ENCODE measurements around the gene ADAT1.
"Not testable (repeated sequence)": the region's sequence is repeated elsewhere in the genome, so short reads cannot be mapped to it uniquely, and the experiment has no call there.

Gene ADAT1

GRCh38 chr16:75593825-75594820 lies 29.0 kb downstream of the ADAT1 start:
- H3K4me3 ChIP-seq (ENCODE audit: low read length): no peak overlapping the region
- DNase-seq (ENCODE audit: low read depth, low spot score): peak; percentile 67

GRCh38 chr16:75593308-75593707 lies 29.8 kb downstream of the ADAT1 start:
- Histone ChIP-seq H3K36me3 (ENCODE audit: control insufficient read depth, insufficient read depth, low read length) (no peaks in the 10 kb centered on the region; the same call in 1 of the 2 replicates), H3K9me3 (ENCODE audit: control insufficient read depth, insufficient read depth, low read length) (no peaks in the 10 kb centered on the region), H3K27me3 (ENCODE audit: control insufficient read depth, insufficient read depth, low read length) (no peaks in the 10 kb centered on the region), H3K4me3 (ENCODE audit: low read length) (no peak overlapping the region), H3K27ac (ENCODE audit: low read length) (no peak overlapping the region), H3K4me1 (ENCODE audit: control insufficient read depth, insufficient read depth, low read length) (peaks cover 2% of the 10 kb centered on the region; the same call in 1 of the 2 replicates)
- no CpG with 5 or more reads among the region's 6 CpGs for WGBS (ENCODE audit: insufficient coverage, insufficient read length)
- no peak for DNase-seq (ENCODE audit: low read depth, low spot score)

More at GRCh38 chr16:75593825-75594820, 29.0 kb downstream of the ADAT1 start:
- no peaks in the 10 kb centered on the region for H3K9me3 ChIP-seq (ENCODE audit: control insufficient read depth, insufficient read depth, low read length)
- H3K27ac ChIP-seq (ENCODE audit: low read length): no peak overlapping the region
- no peaks in the 10 kb centered on the region; the same call in 1 of the 2 replicates for H3K36me3 ChIP-seq (ENCODE audit: control insufficient read depth, insufficient read depth, low read length)
- peaks cover 2% of the 10 kb centered on the region; the same call in 1 of the 2 replicates for H3K4me1 ChIP-seq (ENCODE audit: control insufficient read depth, insufficient read depth, low read length)
- no peaks in the 10 kb centered on the region for H3K27me3 ChIP-seq (ENCODE audit: control insufficient read depth, insufficient read depth, low read length)
- WGBS (ENCODE audit: insufficient coverage, insufficient read length): no CpG with 5 or more reads among the region's 17 CpGs

DNA sequence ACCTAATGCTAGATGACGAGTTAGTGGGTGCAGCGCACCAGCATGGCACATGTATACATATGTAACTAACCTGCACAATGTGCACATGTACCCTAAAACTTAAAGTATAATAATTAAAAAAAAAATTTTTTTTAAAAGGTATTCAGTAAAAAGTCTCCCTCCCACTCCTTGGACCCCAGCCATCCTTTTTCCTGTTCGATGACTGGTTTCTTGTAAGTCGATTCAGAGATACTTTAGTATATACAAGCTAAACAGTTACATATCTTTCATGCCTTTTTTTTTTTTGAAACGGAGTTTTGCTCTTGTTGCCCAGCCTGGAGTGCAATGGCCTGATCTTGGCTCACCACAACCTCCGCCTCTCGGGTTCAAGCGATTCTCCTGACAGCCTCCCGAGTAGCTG lies 31.2 kb downstream of the ADAT1 start:
- not testable (repeated sequence) for H3K9me3 ChIP-seq (ENCODE audit: control insufficient read depth, insufficient read depth, low read length); H3K4me3 ChIP-seq (ENCODE audit: low read length); H3K4me1 ChIP-seq (ENCODE audit: control insufficient read depth, insufficient read depth, low read length); H3K36me3 ChIP-seq (ENCODE audit: control insufficient read depth, insufficient read depth, low read length); H3K27ac ChIP-seq (ENCODE audit: low read length); H3K27me3 ChIP-seq (ENCODE audit: control insufficient read depth, insufficient read depth, low read length); DNase-seq (ENCODE audit: low read depth, low spot score)
- WGBS (ENCODE audit: insufficient coverage, insufficient read length): no CpG with 5 or more reads among the region's 9 CpGs

DNA sequence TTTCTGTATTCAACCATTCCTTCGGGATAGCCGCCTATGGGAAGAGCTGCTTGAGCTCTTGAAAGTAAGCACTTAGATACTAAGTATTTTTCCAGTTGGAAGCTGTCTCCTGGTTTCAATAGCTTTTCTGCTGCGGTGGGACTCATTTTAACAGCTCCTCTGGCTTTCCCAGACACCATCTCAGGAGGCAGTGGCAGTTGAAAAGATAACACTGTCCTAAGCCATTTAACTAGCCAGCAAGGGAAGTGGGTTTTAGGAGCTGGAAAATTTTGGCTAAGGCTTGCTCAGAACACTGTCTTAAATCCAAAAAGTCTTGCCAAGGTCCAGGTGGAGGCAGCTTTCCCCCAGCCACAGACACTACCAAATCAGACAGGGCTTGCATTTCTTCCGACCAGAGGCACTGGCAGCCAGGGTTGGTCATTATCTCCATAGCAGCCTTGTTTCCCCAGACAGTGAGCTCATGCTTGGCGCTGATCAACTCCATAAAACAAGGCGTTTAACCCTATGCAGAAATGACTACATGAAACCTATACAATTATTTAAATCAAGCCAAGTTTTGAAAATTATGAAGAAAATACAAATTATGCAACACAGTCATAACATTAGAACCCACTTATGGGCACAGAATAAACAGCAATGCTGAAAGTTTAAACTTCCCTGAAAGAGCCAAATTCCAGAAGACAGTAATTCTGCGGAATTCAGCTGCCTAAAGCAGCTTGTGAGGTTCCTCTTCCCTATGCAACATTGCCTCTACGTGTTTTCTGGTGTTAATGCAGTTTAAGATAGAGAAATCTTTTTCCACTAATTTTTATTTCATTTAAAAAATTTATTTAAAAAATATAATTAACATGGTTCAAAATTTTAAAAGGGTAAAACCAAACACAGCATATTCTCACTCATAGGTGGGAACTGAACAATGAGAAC lies 31.9 kb downstream of the ADAT1 start:
- Histone ChIP-seq H3K4me3 (ENCODE audit: low read length) (no peak overlapping the region), H3K27ac (ENCODE audit: low read length) (no peak overlapping the region), H3K4me1 (ENCODE audit: control insufficient read depth, insufficient read depth, low read length) (peaks cover 2% of the 10 kb centered on the region; the same call in 1 of the 2 replicates), H3K9me3 (ENCODE audit: control insufficient read depth, insufficient read depth, low read length) (no peaks in the 10 kb centered on the region), H3K36me3 (ENCODE audit: control insufficient read depth, insufficient read depth, low read length) (no peaks in the 10 kb centered on the region), H3K27me3 (ENCODE audit: control insufficient read depth, insufficient read depth, low read length) (no peaks in the 10 kb centered on the region)
- WGBS (ENCODE audit: insufficient coverage, insufficient read length): no CpG with 5 or more reads among the region's 8 CpGs
- no peak for DNase-seq (ENCODE audit: low read depth, low spot score)

- no CpG with 5 or more reads among the region's 3 CpGs for WGBS (ENCODE audit: insufficient coverage, insufficient read length)
- no peak for DNase-seq (ENCODE audit: low read depth, low spot score)
- Histone ChIP-seq H3K4me1 (ENCODE audit: control insufficient read depth, insufficient read depth, low read length) (peaks cover 2% of the 10 kb centered on the region; the same call in 1 of the 2 replicates), H3K9me3 (ENCODE audit: control insufficient read depth, insufficient read depth, low read length) (no peaks in the 10 kb centered on the region), H3K27ac (ENCODE audit: low read length) (no peak overlapping the region), H3K36me3 (ENCODE audit: control insufficient read depth, insufficient read depth, low read length) (no peaks in the 10 kb centered on the region), H3K4me3 (ENCODE audit: low read length) (no peak overlapping the region), H3K27me3 (ENCODE audit: control insufficient read depth, insufficient read depth, low read length) (no peaks in the 10 kb centered on the region)
Measured at GRCh38 chr16:75589306-75589705, 33.8 kb downstream of the ADAT1 start.

DNA sequence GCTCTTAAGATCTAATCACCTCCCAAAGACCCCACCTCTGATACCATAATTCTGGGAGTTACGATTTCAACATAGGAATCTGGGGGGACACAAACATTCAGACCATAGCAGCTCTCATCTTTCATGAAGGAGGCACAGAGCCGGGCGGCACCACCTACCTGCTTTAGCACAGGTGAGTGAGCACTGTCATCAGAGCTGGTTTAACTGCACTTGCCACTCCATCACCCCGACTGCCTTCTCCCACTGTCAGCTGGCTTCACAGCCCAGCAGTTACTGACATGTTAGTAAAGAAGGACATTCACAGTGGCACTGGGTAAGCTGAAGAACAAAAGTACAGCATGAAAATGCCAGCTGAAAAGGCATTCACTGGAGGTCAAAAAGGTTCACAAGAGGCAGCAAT lies 34.4 kb downstream of the ADAT1 start:
- H3K36me3 ChIP-seq (ENCODE audit: control insufficient read depth, insufficient read depth, low read length): no peaks in the 10 kb centered on the region
- DNase-seq (ENCODE audit: low read depth, low spot score): no peak
- no peak overlapping the region for H3K4me3 ChIP-seq (ENCODE audit: low read length)
- H3K27ac ChIP-seq (ENCODE audit: low read length): no peak overlapping the region
- no peaks in the 10 kb centered on the region for H3K9me3 ChIP-seq (ENCODE audit: control insufficient read depth, insufficient read depth, low read length)
- no CpG with 5 or more reads among the region's 4 CpGs for WGBS (ENCODE audit: insufficient coverage, insufficient read length)
- H3K27me3 ChIP-seq (ENCODE audit: control insufficient read depth, insufficient read depth, low read length): no peaks in the 10 kb centered on the region
- H3K4me1 ChIP-seq (ENCODE audit: control insufficient read depth, insufficient read depth, low read length): peaks cover 2% of the 10 kb centered on the region; the same call in 1 of the 2 replicates

DNA sequence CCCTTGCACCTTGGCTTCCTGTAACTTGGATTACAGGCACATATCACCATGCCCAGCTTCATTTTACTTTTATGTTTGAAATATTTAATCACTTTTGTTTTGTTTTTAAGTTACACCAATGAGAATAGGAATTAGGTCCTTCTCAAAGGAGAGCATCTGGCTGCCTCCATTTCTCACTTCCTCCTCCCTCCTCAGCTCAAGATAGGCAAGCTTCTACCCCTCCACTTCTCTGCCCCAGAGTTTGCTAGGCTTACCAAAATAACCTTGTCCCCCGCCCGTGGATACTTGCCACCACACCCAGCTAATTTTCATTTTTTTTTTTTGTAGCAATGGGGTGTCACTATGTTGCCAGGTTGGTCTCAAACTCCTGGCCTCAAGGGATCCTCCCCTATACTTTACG lies 39.0 kb downstream of the ADAT1 start:
- H3K36me3 ChIP-seq (ENCODE audit: control insufficient read depth, insufficient read depth, low read length): no peaks in the 10 kb centered on the region
- H3K4me3 ChIP-seq (ENCODE audit: low read length): no peak overlapping the region
- H3K9me3 ChIP-seq (ENCODE audit: control insufficient read depth, insufficient read depth, low read length): no peaks in the 10 kb centered on the region
- no peaks in the 10 kb centered on the region for H3K27me3 ChIP-seq (ENCODE audit: control insufficient read depth, insufficient read depth, low read length)
- DNase-seq (ENCODE audit: low read depth, low spot score): no peak
- no peak overlapping the region for H3K27ac ChIP-seq (ENCODE audit: low read length)
- WGBS (ENCODE audit: insufficient coverage, insufficient read length): no CpG with 5 or more reads among the region's 3 CpGs
- no peaks in the 10 kb centered on the region for H3K4me1 ChIP-seq (ENCODE audit: control insufficient read depth, insufficient read depth, low read length)

DNA sequence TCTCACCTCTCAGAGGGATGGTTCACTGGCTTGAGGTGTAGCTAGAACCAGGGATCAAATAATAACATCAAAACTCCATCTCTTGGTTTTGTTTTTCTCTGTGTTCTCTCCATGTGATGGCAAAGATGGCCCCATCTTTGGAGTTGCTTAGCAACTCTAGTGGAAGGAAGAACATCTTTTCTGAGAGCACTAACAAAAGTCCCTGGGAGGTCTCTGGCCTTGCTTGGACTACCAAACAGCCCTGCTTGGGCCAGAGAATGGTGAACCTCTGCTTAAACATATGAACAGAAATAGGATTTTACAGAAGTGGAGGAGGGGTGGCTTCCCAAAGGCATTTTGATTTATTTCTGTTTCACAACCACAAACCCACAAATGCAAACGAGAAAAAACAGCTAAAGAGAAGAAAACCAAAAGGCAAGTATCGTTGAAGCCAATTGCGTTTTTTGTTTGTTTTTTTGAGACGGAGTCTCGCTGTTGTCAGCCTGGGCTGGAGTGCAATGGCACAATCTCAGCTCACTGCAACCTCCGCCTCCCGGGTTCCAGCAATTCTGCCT lies 43.7 kb downstream of the ADAT1 start:
- DNase-seq (ENCODE audit: low read depth, low spot score): no peak
- Histone ChIP-seq H3K27me3 (ENCODE audit: control insufficient read depth, insufficient read depth, low read length) (no peaks in the 10 kb centered on the region), H3K27ac (ENCODE audit: low read length) (no peak overlapping the region), H3K4me1 (ENCODE audit: control insufficient read depth, insufficient read depth, low read length) (no peaks in the 10 kb centered on the region), H3K9me3 (ENCODE audit: control insufficient read depth, insufficient read depth, low read length) (no peaks in the 10 kb centered on the region), H3K36me3 (ENCODE audit: control insufficient read depth, insufficient read depth, low read length) (0 out of 2 replicates have a peak, but pooled peaks cover 2% of the 10 kb centered on the region), H3K4me3 (ENCODE audit: low read length) (no peak overlapping the region)
- WGBS (ENCODE audit: insufficient coverage, insufficient read length): no CpG with 5 or more reads among the region's 7 CpGs

DNA sequence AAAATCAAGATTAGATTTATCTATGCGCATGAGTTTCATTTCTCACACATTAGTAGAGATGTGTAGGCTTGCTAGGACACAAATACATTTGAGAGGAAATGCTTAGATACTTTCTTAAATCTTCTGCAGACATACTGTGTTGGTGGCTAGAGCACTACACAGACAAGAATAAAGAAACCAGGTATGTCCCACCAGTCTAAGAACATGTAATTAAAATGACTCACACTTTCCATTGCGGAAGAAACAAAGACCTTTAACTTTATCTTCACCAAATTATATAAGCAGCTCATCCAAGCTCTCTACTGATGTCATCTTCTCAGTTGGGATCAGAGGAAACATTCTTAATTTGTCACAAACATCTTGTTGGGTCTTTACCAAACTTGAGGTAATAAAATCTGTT lies 44.4 kb downstream of the ADAT1 start:
- DNase-seq (ENCODE audit: low read depth, low spot score): no peak
- WGBS (ENCODE audit: insufficient coverage, insufficient read length): no CpG with 5 or more reads among the region's 2 CpGs
- Histone ChIP-seq H3K27ac (ENCODE audit: low read length) (no peak overlapping the region), H3K9me3 (ENCODE audit: control insufficient read depth, insufficient read depth, low read length) (no peaks in the 10 kb centered on the region), H3K27me3 (ENCODE audit: control insufficient read depth, insufficient read depth, low read length) (no peaks in the 10 kb centered on the region), H3K36me3 (ENCODE audit: control insufficient read depth, insufficient read depth, low read length) (peaks cover 2% of the 10 kb centered on the region; the same call in 1 of the 2 replicates), H3K4me3 (ENCODE audit: low read length) (no peak overlapping the region), H3K4me1 (ENCODE audit: control insufficient read depth, insufficient read depth, low read length) (no peaks in the 10 kb centered on the region)

DNA sequence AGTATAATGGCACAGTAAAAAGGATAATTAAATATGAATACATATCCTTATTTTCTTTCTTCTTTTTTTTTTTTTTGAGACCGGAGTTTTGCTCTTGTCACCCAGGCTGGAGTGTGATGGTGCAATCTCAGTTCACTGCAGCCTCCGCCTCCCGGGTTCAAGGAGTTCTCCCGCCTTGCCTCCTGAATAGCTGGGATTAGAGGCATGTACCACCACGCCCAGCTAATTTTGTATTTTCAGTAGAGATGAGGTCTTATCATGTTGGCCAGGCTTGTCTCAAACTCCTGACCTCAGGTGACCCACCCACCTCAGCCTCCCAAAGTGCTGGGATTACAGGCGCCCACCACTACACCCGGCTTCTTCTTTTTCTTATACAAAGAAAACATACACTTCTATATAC lies 44.9 kb downstream of the ADAT1 start:
- Histone ChIP-seq H3K4me1 (ENCODE audit: control insufficient read depth, insufficient read depth, low read length) (no peaks in the 10 kb centered on the region), H3K4me3 (ENCODE audit: low read length) (no peak overlapping the region), H3K9me3 (ENCODE audit: control insufficient read depth, insufficient read depth, low read length) (no peaks in the 10 kb centered on the region), H3K27me3 (ENCODE audit: control insufficient read depth, insufficient read depth, low read length) (no peaks in the 10 kb centered on the region), H3K27ac (ENCODE audit: low read length) (no peak overlapping the region), H3K36me3 (ENCODE audit: control insufficient read depth, insufficient read depth, low read length) (peaks cover 2% of the 10 kb centered on the region; the same call in 1 of the 2 replicates)
- no CpG with 5 or more reads among the region's 7 CpGs for WGBS (ENCODE audit: insufficient coverage, insufficient read length)
- DNase-seq (ENCODE audit: low read depth, low spot score): no peak
